Uterine smooth muscle cell (primary cell): Measurements from ENCODE around the gene OR2D3. TPM values are rescaled to one million over a fixed set of nuclear protein-coding genes. Genes with fewer than 3 reads are reported as not detected.

ENCODE experiments used
- total RNA-seq: library from RNA; depleted of rRNA; stranded (reverse); fragments of >200 nt; gene quantifications from 2 replicates; pipeline ENCODE4 v1.2.3, GENCODE V29; 2014

The OR2D3 gene, protein sequence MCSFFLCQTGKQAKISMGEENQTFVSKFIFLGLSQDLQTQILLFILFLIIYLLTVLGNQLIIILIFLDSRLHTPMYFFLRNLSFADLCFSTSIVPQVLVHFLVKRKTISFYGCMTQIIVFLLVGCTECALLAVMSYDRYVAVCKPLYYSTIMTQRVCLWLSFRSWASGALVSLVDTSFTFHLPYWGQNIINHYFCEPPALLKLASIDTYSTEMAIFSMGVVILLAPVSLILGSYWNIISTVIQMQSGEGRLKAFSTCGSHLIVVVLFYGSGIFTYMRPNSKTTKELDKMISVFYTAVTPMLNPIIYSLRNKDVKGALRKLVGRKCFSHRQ
- not detected in 2 replicates for total RNA-seq

GRCh38 chr11:6920702-6921101 lies at the start of gene OR2D3:
OR2D3 (plus strand) TSS chr11:6921002; CDS start chr11:6921002, 0 bp downstream.

DNA sequence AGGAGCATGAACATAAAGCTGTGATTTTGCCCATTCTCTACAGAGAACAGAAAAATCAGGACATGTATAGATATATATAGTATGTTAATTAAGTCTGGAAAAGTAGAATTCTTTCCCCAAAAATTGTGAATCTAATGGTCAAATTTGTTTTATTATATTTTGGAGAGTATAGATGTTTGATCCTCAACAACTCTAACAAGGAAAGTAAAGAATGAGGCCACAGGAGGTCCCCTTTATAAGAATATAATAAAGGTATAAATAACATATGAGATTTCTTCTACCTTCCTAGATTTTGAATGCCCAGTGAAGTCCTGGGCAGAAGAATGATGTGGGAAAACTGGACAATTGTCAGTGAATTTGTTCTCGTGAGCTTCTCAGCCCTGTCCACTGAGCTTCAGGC lies 44.5 kb upstream of the OR2D3 start, which contains the start of gene OR10A4:
Gene OR10A4 (plus strand): TSS at position 301 of the 400 bp plus-strand sequence. CDS start 23 bp downstream, at position 324.

DNA sequence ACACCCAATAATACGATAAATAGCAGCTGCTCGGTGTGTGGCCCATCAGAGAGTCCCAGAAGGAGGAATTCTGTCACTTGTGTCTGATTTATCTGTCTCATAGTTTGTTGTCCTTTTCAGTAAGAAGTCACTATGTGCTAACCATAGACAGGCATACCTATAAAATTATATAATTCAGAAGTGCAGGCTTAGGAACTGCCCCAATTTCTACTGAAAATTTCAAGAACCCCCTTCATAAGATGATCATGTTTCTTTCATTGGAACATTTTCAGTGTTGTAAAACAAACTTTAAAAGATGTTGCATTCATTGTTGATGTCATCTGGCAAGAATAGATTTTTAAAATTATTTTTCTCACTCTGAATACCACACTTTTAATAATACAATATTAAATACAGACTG lies 28.4 kb upstream of the OR2D3 start, which contains the start of gene OR2D2:
Gene OR2D2 (minus strand): TSS at position 101 of the 400 bp plus-strand sequence. CDS start 0 bp downstream, at position 101.

GRCh38 chr11:6926208-6927029 lies 5.6 kb downstream of the OR2D3 start, which contains the start of gene ZNF215:
ZNF215 (plus strand) TSS chr11:6926426; CDS start chr11:6932273, 5,847 bp downstream.

Other genes with a start within 250 kb of the OR2D3 start
- gene MRPL17, start 237.7 kb upstream of the OR2D3 start, total RNA-seq, result 112 and 118 TPM in 2 replicates
- 0.12 and 0.55 TPM in 2 replicates for gene OR2AG2, start 149.0 kb upstream of the OR2D3 start, total RNA-seq
- gene OR2AG1, start 138.0 kb upstream of the OR2D3 start, total RNA-seq, result not detected in 2 replicates
- 0.37 and 0.55 TPM in 2 replicates for gene OR6A2, start 121.3 kb upstream of the OR2D3 start, total RNA-seq
- gene OR10A5, start 75.3 kb upstream of the OR2D3 start, total RNA-seq, result not detected in 2 replicates
- gene OR10A2, start 57.9 kb upstream of the OR2D3 start, total RNA-seq, result not detected in 2 replicates
- gene OR10A4, start 44.4 kb upstream of the OR2D3 start, total RNA-seq, result not detected in 2 replicates
- gene OR2D2, start 28.5 kb upstream of the OR2D3 start, total RNA-seq, result 0.50 and 1.5 TPM in 2 replicates
- gene ZNF215, start 5.4 kb downstream of the OR2D3 start, total RNA-seq, result 10.4 and 10.6 TPM in 2 replicates
- gene ZNF214, start 99.3 kb downstream of the OR2D3 start, total RNA-seq, result 5.6 and 7.0 TPM in 2 replicates
- gene NLRP14, start 99.5 kb downstream of the OR2D3 start, total RNA-seq, result 0.50 and 0.66 TPM in 2 replicates
- gene RBMXL2, start 168.0 kb downstream of the OR2D3 start, total RNA-seq, result 0.11 and 0.25 TPM in 2 replicates